Measurements from ENCODE around the gene IL33. TPM values are rescaled to one million over a fixed set of nuclear protein-coding genes. Genes with fewer than 3 reads are reported as not detected.

IL33 gene
- total RNA-seq, 1 donor from 2014 or later: not detected

GRCh38 chr9:6301858-6302257 is 86.3 kb downstream of the IL33 start:
- intact Hi-C loops (cut with micrococcal nuclease): no loop called here

GRCh38 chr9:6302417-6302816 is 86.8 kb downstream of the IL33 start:
- intact Hi-C loops (cut with micrococcal nuclease): no loop called here

GRCh38 chr9:6304232-6304631 is 88.6 kb downstream of the IL33 start:
- intact Hi-C loops (cut with micrococcal nuclease): no loop called here

GRCh38 chr9:6305954-6306563 is 90.5 kb downstream of the IL33 start:
- intact Hi-C loops (cut with micrococcal nuclease): loop anchor here (1.0 kb wide), 2 partner anchors 251 to 420 kb away; no protein-coding TSS in a partner anchor

Other genes with a start within 250 kb of the IL33 start
- 22.4 and 22.8 TPM in 2 replicates for gene RANBP6, start 200.2 kb upstream of the IL33 start, total RNA-seq
- not detected in 2 replicates for gene TPD52L3, start 112.6 kb downstream of the IL33 start, total RNA-seq
- 82.0 and 85.1 TPM in 2 replicates for gene UHRF2, start 197.4 kb downstream of the IL33 start, total RNA-seq

Measured in T-helper 1 cell treated with Interleukin-12 subunit alpha and Interleukin-12 subunit beta and Interleukin-4 antibody, amounts not matched to agents 30 ng/mL and 1 ng/mL, for 36 hours (primary cell).